ENCODE results near the gene DDX1. TPM values are rescaled to one million over a fixed set of nuclear protein-coding genes. Genes with fewer than 3 reads are reported as not detected.

Gene DDX1
- total and polyA plus RNA-seq, 8 donors, result 26.8 to 98.2 (median 54.7) TPM

GRCh38 chr2:15603044-15603765 is 11.5 kb downstream of the DDX1 start:
- intact Hi-C loops (cut with DNase I; ENCODE audit: low total_unique reads), result no loop called here
- Histone ChIP-seq H3K4me3 (no peak overlapping the region), H3K36me3 (peaks cover 82 to 100% (median 100%) of the 10 kb centered on the region in 4 donors), H3K27ac (no peak overlapping the region), H3K4me1 (no peaks in the 10 kb centered on the region), H3K27me3 (no peaks in the 10 kb centered on the region), H3K9me3 (no peaks in the 10 kb centered on the region)
- no peak for DNase-seq
- 90 to 96% (median 95%) methylated on average over 3 of the region's 3 CpGs for WGBS, 5 donors
- TF ChIP-seq POLR2A (IDR thresholded peaks at IDR 0.05) (no peak), CTCF (IDR thresholded peaks at IDR 0.05) (no peak), EP300 (IDR thresholded peaks at IDR 0.05) (no peak), POLR2AphosphoS5 (IDR thresholded peaks at IDR 0.05) (no peak)

- no peak for DNase-seq
- 93 to 98% (median 95%) methylated on average over 2 of the region's 2 CpGs for WGBS, 5 donors
- intact Hi-C loops (cut with DNase I; ENCODE audit: low total_unique reads), result no loop called here
- H3K27me3 ChIP-seq, result no peaks in the 10 kb centered on the region
- H3K36me3 ChIP-seq, result peaks cover 81 to 100% (median 100%) of the 10 kb centered on the region in 4 donors
- no peak overlapping the region for H3K27ac ChIP-seq
- H3K4me1 ChIP-seq, result no peaks in the 10 kb centered on the region
- H3K9me3 ChIP-seq, result no peaks in the 10 kb centered on the region
- TF ChIP-seq POLR2AphosphoS5 (IDR thresholded peaks at IDR 0.05), result no peak
- TF ChIP-seq EP300 (IDR thresholded peaks at IDR 0.05), result no peak
- TF ChIP-seq POLR2A (IDR thresholded peaks at IDR 0.05), result no peak
- TF ChIP-seq CTCF (IDR thresholded peaks at IDR 0.05), result no peak
- no peak overlapping the region for H3K4me3 ChIP-seq
These were observed 12.3 kb downstream of the DDX1 start for GRCh38 chr2:15603948-15604347.

- H3K4me3 ChIP-seq, result no peak overlapping the region
- DNase-seq, result no peak
- WGBS, 5 donors, result 38 to 85% (median 81%) methylated on average over 1 of the region's 1 CpG
- TF ChIP-seq CTCF (IDR thresholded peaks at IDR 0.05) (no peak), EP300 (IDR thresholded peaks at IDR 0.05) (no peak), POLR2A (IDR thresholded peaks at IDR 0.05) (no peak), POLR2AphosphoS5 (IDR thresholded peaks at IDR 0.05) (no peak)
- no peaks in the 10 kb centered on the region for H3K9me3 ChIP-seq
- intact Hi-C loops (cut with DNase I; ENCODE audit: low total_unique reads), result no loop called here
- H3K4me1 ChIP-seq, result no peaks in the 10 kb centered on the region
- H3K36me3 ChIP-seq, result peaks cover 87 to 100% (median 100%) of the 10 kb centered on the region in 4 donors
- H3K27ac ChIP-seq, result no peak overlapping the region
- no peaks in the 10 kb centered on the region for H3K27me3 ChIP-seq
These were observed 14.1 kb downstream of the DDX1 start for GRCh38 chr2:15605721-15606120.

GRCh38 chr2:15606481-15607441 is 15.1 kb downstream of the DDX1 start:
- no peaks in the 10 kb centered on the region for H3K9me3 ChIP-seq
- no peak overlapping the region for H3K27ac ChIP-seq
- WGBS, 5 donors, result 84 to 88% (median 88%) methylated on average over 8 of the region's 8 CpGs
- peaks cover 78 to 90% (median 90%) of the 10 kb centered on the region in 4 donors for H3K36me3 ChIP-seq
- H3K27me3 ChIP-seq, result no peaks in the 10 kb centered on the region
- H3K4me3 ChIP-seq, result no peak overlapping the region
- intact Hi-C loops (cut with DNase I; ENCODE audit: low total_unique reads), result no loop called here
- DNase-seq, result no peak
- no peak for TF ChIP-seq POLR2A (IDR thresholded peaks at IDR 0.05)
- no peak for TF ChIP-seq CTCF (IDR thresholded peaks at IDR 0.05)
- no peak for TF ChIP-seq POLR2AphosphoS5 (IDR thresholded peaks at IDR 0.05)
- no peak for TF ChIP-seq EP300 (IDR thresholded peaks at IDR 0.05)
- H3K4me1 ChIP-seq, result no peaks in the 10 kb centered on the region
